K562 (cell line): ENCODE data around the gene CIAO3. TPM values are rescaled to one million over a fixed set of nuclear protein-coding genes. Genes with fewer than 3 reads are reported as not detected.

Source experiments
- CREB3L1 ChIP-seq: fragments of 450-650 bp; IDR thresholded peaks from 2 replicates; pipeline ENCODE4 v1.6.1; 2014; ENCODE audit warnings: low read depth, mild to moderate bottlenecking, moderate library complexity, borderline replicate concordance
- EGR1 ChIP-seq: fragments of 450-650 bp; conservative IDR thresholded peaks from 2 replicates; pipeline ENCODE4 v1.6.1; 2017; ENCODE audit warnings: mild to moderate bottlenecking
- HMGN3 ChIP-seq: IDR thresholded peaks from 2 replicates; pipeline ENCODE4 v1.6.1; 2011; ENCODE audit warnings: borderline replicate concordance, low read depth, mild to moderate bottlenecking, mixed read lengths, low read length; ENCODE audit not compliant: insufficient read length; ENCODE audit errors: extremely low read depth
- IRF2 ChIP-seq: sonication (generic); formaldehyde crosslinking; IDR thresholded peaks from 2 replicates; pipeline ENCODE4 v1.8.1; 2022; ENCODE audit warnings: mild to moderate bottlenecking, missing genetic modification reagents
- KAT8 ChIP-seq: fragments of 450-650 bp; IDR thresholded peaks from 2 replicates; pipeline ENCODE4 v1.6.1; 2016; ENCODE audit warnings: low read depth, mild to moderate bottlenecking
- L3MBTL2 ChIP-seq: fragments of 450-650 bp; IDR thresholded peaks from 2 replicates; pipeline ENCODE4 v1.6.1; 2016; ENCODE audit warnings: mild to moderate bottlenecking, moderate library complexity
- MAZ ChIP-seq, 2 experiments: fragments of 450-650 bp in 1 of 2; sonication (generic) in 1 of 2; formaldehyde crosslinking; IDR thresholded peaks in 1 of 2; conservative IDR thresholded peaks in 1 of 2; 2 replicates each; pipeline versions ENCODE4 v1.4.0 to v1.5.0; 2020; ENCODE audit warnings: mild to moderate bottlenecking in 1 of 2, missing genetic modification reagents in 1 of 2
- MYC ChIP-seq, 2 experiments: fragments of 250-450 bp in 1 of 2; sonication (Bioruptor Pico) in 1 of 2; IDR thresholded peaks; 2 replicates each; pipeline versions ENCODE4 v1.5.1 to v1.6.1; 2012 to 2021; ENCODE audit warnings: low read depth in 2 of 2, borderline replicate concordance in 1 of 2, improper control_type of control experiment in 1 of 2, low read length in 1 of 2, mild to moderate bottlenecking in 1 of 2, moderate library complexity in 1 of 2
- NELFE ChIP-seq: IDR thresholded peaks from 2 replicates; pipeline ENCODE4 v1.6.1; 2011; ENCODE audit warnings: mild to moderate bottlenecking; ENCODE audit not compliant: insufficient read depth, insufficient read length
- NONO ChIP-seq, 2 experiments: fragments of 200-400 bp in 1 of 2; fragments of 450-650 bp in 1 of 2; formaldehyde crosslinking in 1 of 2; IDR thresholded peaks; 2 replicates each; pipeline ENCODE4 v1.6.1; 2017; ENCODE audit warnings: low read depth in 2 of 2, mild to moderate bottlenecking in 2 of 2, moderate library complexity in 2 of 2, low read length in 1 of 2
- POLR2AphosphoS5 ChIP-seq: IDR thresholded peaks from 2 replicates; pipeline ENCODE4 v1.6.1; 2011; ENCODE audit warnings: mild to moderate bottlenecking, low read depth, low read length, moderate library complexity; ENCODE audit not compliant: control insufficient read depth, insufficient read depth
- SIX5 ChIP-seq, 2 experiments: IDR thresholded peaks; 2 replicates each; pipeline ENCODE4 v1.6.1; 2011; ENCODE audit warnings: low read length in 2 of 2, borderline replicate concordance in 1 of 2, low read depth in 1 of 2, mild to moderate bottlenecking in 1 of 2, moderate library complexity in 1 of 2; ENCODE audit not compliant: insufficient read depth in 1 of 2
- TBP ChIP-seq: optimal IDR thresholded peaks from 2 replicates; pipeline ENCODE3; 2011; ENCODE audit warnings: low read depth, low read length, improper control_type of control experiment
- ZC3H4 ChIP-seq: sonication (generic); formaldehyde crosslinking; IDR thresholded peaks from 2 replicates; pipeline ENCODE4 v1.9.0; 2021; ENCODE audit warnings: missing genetic modification reagents, borderline replicate concordance
- ZNF282 ChIP-seq: sonication (generic); formaldehyde crosslinking; IDR thresholded peaks from 2 replicates; pipeline ENCODE4 v1.8.1; 2023; ENCODE audit warnings: missing genetic modification reagents
- ZNF318 ChIP-seq, 2 experiments: fragments of 450-650 bp; IDR thresholded peaks; 2 replicates each; pipeline ENCODE4 v1.6.1; 2016; ENCODE audit warnings: mild to moderate bottlenecking in 2 of 2, borderline replicate concordance in 1 of 2, low read depth in 1 of 2, moderate library complexity in 1 of 2
- polyA plus RNA-seq, 8 experiments: library from polyadenylated mRNA; depleted of rRNA in 4 of 8; stranded (reverse) in 5 of 8; unstranded in 3 of 8; fragments of >200 nt; fragmentation: Nextera tagmentation in 2 of 8; fragmentation: Illumina TruSeq in 1 of 8; extraction: Ambion mirVana in 2 of 8; extraction: Trizol in 1 of 8; gene quantifications; 2 replicates each; pipeline versions ENCODE4 v1.2.1 to v1.2.3, GENCODE V29; 2011 to 2014; ENCODE audit warnings: inconsistent platforms in 1 of 8, missing spikeins in 1 of 8
- total RNA-seq, 7 experiments: library from RNA; depleted of rRNA in 6 of 7; stranded (reverse); fragments of >200 nt in 6 of 7; fragmentation: Illumina TruSeq in 2 of 7; extraction: Trizol in 2 of 7; gene quantifications; 2 replicates each; pipeline versions ENCODE4 v1.2.1 to v1.2.3, GENCODE V29; 2011 to 2021; ENCODE audit warnings: low replicate concordance in 1 of 7

Gene CIAO3
- total and polyA plus RNA-seq, 9 of the 15 experiments (the other 6 are each of a cell fraction or from before 2014, with no cell fraction given), result 2.2 to 35.6 (median 18.7) TPM

GRCh38 chr16:720990-721764 is 19.6 kb downstream of the CIAO3 start, which contains the start of gene ANTKMT (continued):
- peak; percentile 82 for TF ChIP-seq MYC (IDR thresholded peaks at IDR 0.05; ENCODE audit: low read depth, low read length)
- no peak for TF ChIP-seq MYC (CRISPR knock-in tag; IDR thresholded peaks at IDR 0.05; ENCODE audit: borderline replicate concordance, low read depth)
- no peak for TF ChIP-seq NELFE
- TF ChIP-seq POLR2AphosphoS5, result peak; percentile 73
- TF ChIP-seq ZNF318 (IDR thresholded peaks at IDR 0.05; ENCODE audit: borderline replicate concordance in 1 of 2, low read depth in 1 of 2), result no peak
- peak; percentile 86 to 95 for TF ChIP-seq NONO (IDR thresholded peaks at IDR 0.05; ENCODE audit: low read depth in 2 of 2, low read length in 1 of 2)
- no peak for TF ChIP-seq HMGN3
- peak; percentile 44 to 52; a peak in 3 of 4 replicates for TF ChIP-seq SIX5 (IDR thresholded peaks at IDR 0.05; ENCODE audit: borderline replicate concordance in 1 of 2, insufficient read depth in 1 of 2, low read depth in 1 of 2, low read length in 2 of 2)
- peak; percentile 34 for TF ChIP-seq ZNF282
- TF ChIP-seq ZC3H4 (CRISPR knock-in tag), result 0 out of 2 replicates have a peak, but pooled peaks have one; percentile 59
- TF ChIP-seq CREB3L1, result peak; percentile 84
- TF ChIP-seq TBP, result peak; percentile 64
- TF ChIP-seq L3MBTL2, result peak; percentile 99
- peak in 1 of 2 experiments; percentile 90 for TF ChIP-seq MAZ (CRISPR knock-in tag; conservative IDR thresholded peaks at IDR 0.05 in 1 of 2, IDR thresholded peaks at IDR 0.05 in 1 of 2)
- TF ChIP-seq KAT8, result no peak
- TF ChIP-seq IRF2, result 0 out of 2 replicates have a peak, but pooled peaks have one; percentile 17
- 0 out of 2 replicates have a peak, but pooled peaks have one; percentile 23 for TF ChIP-seq EGR1
